ENCODE results near the gene OR11H7.

DNA sequence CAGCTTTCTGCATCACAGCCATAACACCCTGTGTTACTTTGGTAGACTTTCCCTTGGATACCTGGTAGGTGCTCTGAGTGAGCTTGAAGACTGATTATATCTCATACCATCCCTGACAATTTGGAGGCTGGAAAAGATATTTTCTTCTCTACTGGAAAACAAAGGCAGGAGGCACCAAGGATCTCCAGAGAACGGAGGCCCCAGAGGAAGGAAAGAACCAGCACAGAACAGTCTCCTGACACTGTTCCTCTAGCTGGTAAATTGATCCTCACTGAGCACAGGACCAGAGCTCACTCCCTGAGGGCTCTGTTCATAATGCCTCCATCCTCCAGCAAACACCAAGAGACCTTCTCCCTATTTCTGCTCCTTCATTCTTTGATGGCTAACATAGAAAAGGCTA lies 38.2 kb upstream of the OR11H7 start, which contains the start of gene OR11G2:
- TF ChIP-seq, protein P1, sequence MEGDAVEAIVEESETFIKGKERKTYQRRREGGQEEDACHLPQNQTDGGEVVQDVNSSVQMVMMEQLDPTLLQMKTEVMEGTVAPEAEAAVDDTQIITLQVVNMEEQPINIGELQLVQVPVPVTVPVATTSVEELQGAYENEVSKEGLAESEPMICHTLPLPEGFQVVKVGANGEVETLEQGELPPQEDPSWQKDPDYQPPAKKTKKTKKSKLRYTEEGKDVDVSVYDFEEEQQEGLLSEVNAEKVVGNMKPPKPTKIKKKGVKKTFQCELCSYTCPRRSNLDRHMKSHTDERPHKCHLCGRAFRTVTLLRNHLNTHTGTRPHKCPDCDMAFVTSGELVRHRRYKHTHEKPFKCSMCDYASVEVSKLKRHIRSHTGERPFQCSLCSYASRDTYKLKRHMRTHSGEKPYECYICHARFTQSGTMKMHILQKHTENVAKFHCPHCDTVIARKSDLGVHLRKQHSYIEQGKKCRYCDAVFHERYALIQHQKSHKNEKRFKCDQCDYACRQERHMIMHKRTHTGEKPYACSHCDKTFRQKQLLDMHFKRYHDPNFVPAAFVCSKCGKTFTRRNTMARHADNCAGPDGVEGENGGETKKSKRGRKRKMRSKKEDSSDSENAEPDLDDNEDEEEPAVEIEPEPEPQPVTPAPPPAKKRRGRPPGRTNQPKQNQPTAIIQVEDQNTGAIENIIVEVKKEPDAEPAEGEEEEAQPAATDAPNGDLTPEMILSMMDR (IDR thresholded peaks at IDR 0.05) = no peak
- no peak for TF ChIP-seq POLR2A (IDR thresholded peaks at IDR 0.05)
